GM18520 (cell line): Measurements from ENCODE around the gene WASHC4.
"Not testable (repeated sequence)": the region's sequence is repeated elsewhere in the genome, so short reads cannot be mapped to it uniquely, and the experiment has no call there.

Source experiments
- ATAC-seq: cut with Tn5 transposase; IDR thresholded peaks from one replicate; pipeline ENCODE4 v1.9.1; 2021; ENCODE audit not compliant: unreplicated experiment

Gene WASHC4

DNA sequence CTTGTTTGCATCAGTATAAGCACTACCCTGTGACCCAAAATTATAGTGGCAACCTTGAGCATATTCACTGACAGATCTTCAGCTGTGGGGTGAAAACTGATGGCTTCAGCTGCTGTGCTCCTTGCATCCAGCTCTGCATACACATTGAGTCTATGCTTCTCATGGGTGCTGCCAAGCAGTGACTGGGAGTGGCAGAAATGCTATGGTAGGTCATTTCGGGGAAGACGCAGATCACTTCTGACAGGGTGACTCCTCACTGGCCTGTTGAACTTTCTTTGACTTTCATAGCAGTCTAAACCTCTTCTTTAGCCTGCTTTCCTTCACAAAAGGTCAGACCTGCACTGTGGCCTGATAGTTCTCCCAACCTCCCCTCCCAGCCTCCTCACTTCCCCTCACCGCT lies 17.7 kb upstream of the WASHC4 start:
- no peak for ATAC-seq

DNA sequence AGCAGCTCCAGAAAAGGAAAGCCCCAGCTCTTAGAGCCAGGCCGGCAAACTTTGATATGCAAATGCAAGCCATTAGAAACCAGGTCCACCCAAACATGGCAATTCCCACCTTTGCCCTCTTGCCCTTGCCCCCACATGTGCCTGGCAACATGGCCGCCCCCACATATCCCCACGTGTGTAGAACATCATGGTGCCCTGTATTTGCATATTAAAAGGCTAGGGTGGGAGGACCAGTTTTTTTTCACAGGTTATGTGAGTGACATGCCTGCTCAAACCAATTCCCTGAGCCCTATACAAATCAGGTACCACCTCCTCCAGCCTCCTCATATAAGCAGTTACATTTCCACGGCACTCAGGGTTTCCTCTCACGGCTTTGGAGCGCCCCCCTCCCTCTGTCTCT lies 17.2 kb upstream of the WASHC4 start:
- no peak for ATAC-seq

- ATAC-seq, result no peak
These were observed 15.9 kb upstream of the WASHC4 start for GRCh38 chr12:105091476-105092206.

DNA sequence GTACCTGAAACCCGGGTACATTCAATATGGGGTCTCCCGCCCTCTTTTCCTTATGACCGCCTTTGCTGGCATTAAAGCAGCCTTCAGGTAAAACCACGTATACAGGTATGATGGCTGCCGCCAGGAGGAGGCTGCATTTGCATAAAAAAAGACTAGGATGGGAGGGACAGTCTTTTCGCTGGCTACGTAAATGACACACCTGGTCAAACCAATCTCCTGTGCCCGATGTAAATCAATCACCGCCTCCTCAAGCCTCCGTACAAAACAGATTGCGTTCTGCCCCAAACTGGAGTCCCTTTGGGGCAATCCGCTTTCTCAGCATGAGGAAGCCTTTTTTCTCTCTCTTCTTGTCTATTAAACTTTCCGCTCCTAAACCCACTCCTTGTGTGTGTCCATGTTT lies 15.2 kb upstream of the WASHC4 start:
- no peak for ATAC-seq

GRCh38 chr12:105095338-105095737 lies 12.2 kb upstream of the WASHC4 start:
- not testable (repeated sequence) for ATAC-seq

DNA sequence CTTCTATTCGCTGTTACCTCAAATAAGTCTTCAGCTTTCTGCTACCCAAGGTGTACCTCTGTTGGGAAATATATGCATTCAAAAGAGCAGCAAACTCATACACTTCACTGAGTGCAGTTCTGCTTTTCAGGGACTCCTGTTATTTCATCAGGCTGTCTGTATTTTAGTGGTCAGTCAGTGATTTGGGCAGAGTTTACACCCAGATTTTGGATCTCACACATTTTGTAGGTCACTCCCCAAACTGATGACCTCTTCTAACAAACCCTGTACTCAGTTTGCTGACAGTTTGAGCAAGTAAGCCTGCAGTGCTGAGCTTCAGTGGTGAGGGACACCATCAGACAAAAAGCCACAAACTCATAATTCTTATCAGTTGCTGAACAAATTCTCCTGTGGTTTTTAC lies 8.2 kb upstream of the WASHC4 start:
- ATAC-seq, result no peak

DNA sequence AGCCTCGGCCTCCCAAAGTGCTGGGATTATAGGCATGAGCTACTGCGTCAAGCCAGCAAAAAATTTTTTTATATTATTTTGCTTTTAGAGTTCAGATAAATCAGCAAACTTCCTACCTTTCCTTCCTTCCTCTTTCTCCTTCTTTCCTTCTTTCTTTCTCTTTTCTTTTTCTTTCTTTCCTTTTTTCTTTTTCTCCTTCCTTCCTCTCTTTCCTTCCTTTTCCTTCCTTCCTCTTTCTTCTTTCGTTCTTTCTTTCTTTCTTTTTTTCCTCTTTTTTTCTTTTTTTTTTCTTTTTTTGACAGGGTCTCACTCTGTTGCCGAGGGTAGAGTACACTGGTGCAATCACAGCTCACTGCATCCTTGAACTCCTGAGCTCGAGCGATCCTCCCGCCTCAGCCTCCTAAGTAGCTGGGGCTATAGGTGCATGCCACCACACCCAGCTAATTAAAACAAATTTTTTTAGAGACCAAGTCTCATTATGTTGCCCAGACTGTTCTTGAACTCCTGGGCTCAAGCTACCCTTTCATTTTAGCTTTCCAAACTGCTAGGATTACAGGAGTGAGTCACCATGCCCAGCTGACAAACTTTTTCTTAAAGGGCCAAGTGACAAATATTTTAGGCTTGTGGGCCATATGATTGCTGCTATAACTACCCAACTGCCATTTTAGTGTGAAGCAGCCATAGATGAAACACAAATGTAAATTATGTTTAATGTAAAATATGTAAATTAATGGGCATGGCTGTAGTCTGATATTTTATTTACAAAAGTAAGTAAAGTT lies 7.1 kb upstream of the WASHC4 start:
- ATAC-seq, result no peak

GRCh38 chr12:105100998-105101397 lies 6.5 kb upstream of the WASHC4 start:
- no peak for ATAC-seq

- no peak for ATAC-seq
These were observed 4.9 kb upstream of the WASHC4 start for GRCh38 chr12:105102673-105103072.

GRCh38 chr12:105104762-105105161 lies 2.8 kb upstream of the WASHC4 start:
- no peak for ATAC-seq

GRCh38 chr12:105106621-105107020 lies 910 bp upstream of the WASHC4 start:
- no peak for ATAC-seq

GRCh38 chr12:105107171-105107493 lies 399 bp upstream of the WASHC4 start:
- ATAC-seq, result no peak

GRCh38 chr12:105109465-105110212 lies 2.1 kb downstream of the WASHC4 start:
- ATAC-seq, result no peak

GRCh38 chr12:105110851-105111250 lies 3.3 kb downstream of the WASHC4 start:
- ATAC-seq, result no peak

- no peak for ATAC-seq
These were observed 5.6 kb downstream of the WASHC4 start for GRCh38 chr12:105113094-105113493.

DNA sequence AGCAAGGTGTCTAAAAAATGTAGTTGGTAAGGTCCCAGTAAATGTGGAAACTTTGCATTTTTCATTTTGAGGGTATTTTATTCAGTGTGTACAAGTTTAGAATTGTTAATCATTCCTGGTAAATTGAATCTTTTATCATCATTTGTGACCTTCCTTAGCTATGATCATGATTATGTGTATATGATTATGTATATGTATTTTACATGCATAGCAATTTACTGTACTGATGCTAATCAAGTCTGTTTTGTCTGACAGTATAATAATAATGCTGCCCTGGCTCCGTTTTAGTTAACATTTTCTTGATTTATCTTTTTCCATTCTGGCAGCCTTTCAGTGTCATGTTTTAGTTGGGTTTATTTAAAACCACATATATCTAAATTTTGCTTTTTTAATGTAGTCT lies 9.4 kb downstream of the WASHC4 start:
- no peak for ATAC-seq

- ATAC-seq, result no peak
These were observed 13.0 kb downstream of the WASHC4 start for GRCh38 chr12:105120551-105120950.

DNA sequence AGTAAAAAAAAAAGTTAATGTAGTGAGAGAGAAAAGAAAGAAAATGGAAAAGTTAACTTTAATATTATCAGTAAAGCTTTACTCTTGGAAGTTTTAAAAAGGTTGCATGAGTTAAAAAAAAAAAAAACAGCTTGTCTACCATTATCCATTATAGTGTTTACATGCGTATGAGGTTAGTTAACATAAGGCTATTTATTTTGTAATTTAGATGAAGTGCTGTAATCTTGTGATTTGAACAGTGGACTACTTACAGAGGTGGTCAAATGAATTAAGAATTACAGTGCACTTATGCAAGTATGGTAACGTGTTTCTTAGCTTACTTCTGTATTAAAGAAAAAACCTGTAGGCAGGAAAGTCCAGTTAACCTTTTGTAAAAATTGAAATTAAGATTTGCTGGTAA lies 30.7 kb downstream of the WASHC4 start:
- ATAC-seq, result no peak

GRCh38 chr12:105141320-105141922 lies 33.9 kb downstream of the WASHC4 start:
- no peak for ATAC-seq

DNA sequence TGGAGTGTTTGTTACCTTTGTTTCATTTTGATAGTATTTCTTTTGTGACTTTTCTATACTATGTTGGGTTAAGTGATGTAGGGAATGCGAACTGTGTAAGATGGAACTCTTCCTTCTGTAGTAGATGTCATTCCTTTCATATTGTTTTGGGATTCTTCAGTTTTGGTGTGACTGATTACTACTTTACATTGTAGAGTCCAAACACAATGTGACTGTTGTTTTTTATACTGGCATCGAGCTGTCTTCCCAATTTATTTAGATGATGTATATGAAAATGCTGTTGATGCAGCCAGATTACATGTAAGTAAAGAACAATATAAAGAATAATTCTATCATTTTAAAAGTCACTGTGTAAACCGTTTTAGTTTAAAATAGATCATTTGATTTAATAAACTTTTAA lies 34.7 kb downstream of the WASHC4 start:
- no peak for ATAC-seq

- no peak for ATAC-seq
These were observed 48.7 kb downstream of the WASHC4 start for GRCh38 chr12:105156260-105156659.

DNA sequence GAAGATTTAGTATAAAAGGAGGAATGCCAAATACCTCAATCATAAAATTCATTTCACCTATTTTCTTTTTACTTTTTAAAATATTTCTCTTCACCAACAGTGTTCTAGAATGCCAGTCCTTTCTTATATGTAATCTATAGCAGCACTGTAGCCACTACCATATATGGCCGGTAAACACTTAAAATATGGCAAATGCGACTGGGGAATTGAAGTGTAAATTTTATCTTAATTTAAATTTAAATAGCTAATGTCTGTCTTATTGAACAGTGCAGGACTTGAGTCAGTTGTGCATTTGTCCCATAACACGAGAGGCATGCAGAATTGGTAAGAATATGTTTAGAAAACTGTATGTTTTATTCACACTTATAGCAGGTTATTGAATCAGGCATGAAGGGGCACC lies 50.1 kb downstream of the WASHC4 start:
- no peak for ATAC-seq
